Ectodermal cell (in vitro differentiated cells): ENCODE data around the gene ARHGAP12.
A peak's percentile ranks its signal among the peaks of the same experiment; 100 is the strongest.

Source experiments
- H3K27ac ChIP-seq: 2 replicates; pipeline ENCODE4 v1.7.0; 2013; ENCODE audit warnings: mild to moderate bottlenecking, low read depth, low read length; ENCODE audit not compliant: insufficient read depth, poor library complexity, severe bottlenecking
- H3K27me3 ChIP-seq: 2 replicates; pipeline ENCODE4 v1.7.0; 2013; ENCODE audit warnings: mild to moderate bottlenecking, low read length; ENCODE audit not compliant: insufficient read depth, control insufficient read depth, poor library complexity, severe bottlenecking
- H3K36me3 ChIP-seq: one replicate; pipeline ENCODE4 v1.7.0; 2013; ENCODE audit warnings: low read length; ENCODE audit not compliant: control insufficient read depth, insufficient read depth
- H3K4me1 ChIP-seq: one replicate; pipeline ENCODE4 v1.7.0; 2013; ENCODE audit warnings: low read length; ENCODE audit not compliant: control insufficient read depth, insufficient read depth
- H3K4me3 ChIP-seq: 2 replicates; pipeline ENCODE4 v1.7.0; 2013; ENCODE audit warnings: low read depth, low read length, control low read depth; ENCODE audit not compliant: insufficient read depth
- H3K9me3 ChIP-seq: 2 replicates; pipeline ENCODE4 v1.7.0; 2013; ENCODE audit warnings: mild to moderate bottlenecking, low read length, moderate library complexity; ENCODE audit not compliant: control insufficient read depth
- WGBS, 2 experiments: methylation state at CpG; one replicate each; pipeline ENCODE4 v1.1.7; 2013; ENCODE audit warnings: missing lambda C conversion rate in 2 of 2; 5-methylcytosine and 5-hydroxymethylcytosine counted together

ARHGAP12 gene

GRCh38 chr10:31926765-31927564, 1.7 kb downstream of the ARHGAP12 start:
- 15 to 16% methylated on average over 20 of the region's 22 CpGs for WGBS, 2 experiments
- no peaks in the 10 kb centered on the region for H3K9me3 ChIP-seq
- H3K4me3 ChIP-seq = peak overlapping the region; percentile 79
- peaks cover 3% of the 10 kb centered on the region for H3K4me1 ChIP-seq
- H3K27me3 ChIP-seq = peaks cover 17% of the 10 kb centered on the region
- H3K36me3 ChIP-seq = no peaks in the 10 kb centered on the region
- H3K27ac ChIP-seq = no peak overlapping the region

GRCh38 chr10:31926160-31926559, 2.5 kb downstream of the ARHGAP12 start:
- 85 to 91% methylated on average over 4 to 5 of the region's 5 CpGs for WGBS, 2 experiments
- H3K9me3 ChIP-seq = no peaks in the 10 kb centered on the region
- no peaks in the 10 kb centered on the region for H3K36me3 ChIP-seq
- peaks cover 17% of the 10 kb centered on the region for H3K27me3 ChIP-seq
- H3K4me3 ChIP-seq = no peak overlapping the region
- H3K27ac ChIP-seq = no peak overlapping the region
- peaks cover 3% of the 10 kb centered on the region for H3K4me1 ChIP-seq

GRCh38 chr10:31924833-31925232, 3.8 kb downstream of the ARHGAP12 start:
- Histone ChIP-seq H3K27me3 (peaks cover 13% of the 10 kb centered on the region), H3K27ac (no peak overlapping the region), H3K4me1 (peaks cover 3% of the 10 kb centered on the region), H3K4me3 (no peak overlapping the region), H3K36me3 (no peaks in the 10 kb centered on the region), H3K9me3 (no peaks in the 10 kb centered on the region)
- WGBS, 2 experiments = 89 to 95% methylated on average over 2 to 3 of the region's 3 CpGs

GRCh38 chr10:31923389-31923788, 5.2 kb downstream of the ARHGAP12 start:
- peaks cover 3% of the 10 kb centered on the region for H3K4me1 ChIP-seq
- WGBS, 2 experiments = 97% methylated on average over 3 of the region's 3 CpGs
- H3K36me3 ChIP-seq = no peaks in the 10 kb centered on the region
- no peaks in the 10 kb centered on the region for H3K9me3 ChIP-seq
- H3K27ac ChIP-seq = no peak overlapping the region
- no peak overlapping the region for H3K4me3 ChIP-seq
- H3K27me3 ChIP-seq = peaks cover 10% of the 10 kb centered on the region

- Histone ChIP-seq H3K36me3 (no peaks in the 10 kb centered on the region), H3K27me3 (no peaks in the 10 kb centered on the region), H3K4me3 (no peak overlapping the region), H3K4me1 (no peaks in the 10 kb centered on the region), H3K9me3 (no peaks in the 10 kb centered on the region), H3K27ac (no peak overlapping the region)
- 79 to 93% methylated on average over 4 of the region's 4 CpGs for WGBS, 2 experiments
Measured at GRCh38 chr10:31921031-31921430, 7.6 kb downstream of the ARHGAP12 start.

- no peak overlapping the region for H3K27ac ChIP-seq
- no peak overlapping the region for H3K4me3 ChIP-seq
- H3K27me3 ChIP-seq = no peaks in the 10 kb centered on the region
- no peaks in the 10 kb centered on the region for H3K36me3 ChIP-seq
- no peaks in the 10 kb centered on the region for H3K4me1 ChIP-seq
- WGBS, 2 experiments = 81 to 88% methylated on average over 1 to 2 of the region's 2 CpGs
- no peaks in the 10 kb centered on the region for H3K9me3 ChIP-seq
Measured at GRCh38 chr10:31920538-31920937, 8.1 kb downstream of the ARHGAP12 start.

- H3K4me1 ChIP-seq = no peaks in the 10 kb centered on the region
- H3K27ac ChIP-seq = no peak overlapping the region
- H3K27me3 ChIP-seq = no peaks in the 10 kb centered on the region
- WGBS, 2 experiments = 80 to 92% methylated on average over 1 to 2 of the region's 2 CpGs
- no peaks in the 10 kb centered on the region for H3K9me3 ChIP-seq
- H3K4me3 ChIP-seq = no peak overlapping the region
- H3K36me3 ChIP-seq = no peaks in the 10 kb centered on the region
Measured at GRCh38 chr10:31918671-31919409, 9.8 kb downstream of the ARHGAP12 start.

GRCh38 chr10:31914370-31914769, 14.3 kb downstream of the ARHGAP12 start:
- WGBS, 2 experiments = 92% methylated on average over 2 of the region's 2 CpGs; no CpG with 5 or more reads in 1 of the 2 experiments
- Histone ChIP-seq H3K27ac (no peak overlapping the region), H3K27me3 (no peaks in the 10 kb centered on the region), H3K36me3 (no peaks in the 10 kb centered on the region), H3K4me3 (no peak overlapping the region), H3K4me1 (no peaks in the 10 kb centered on the region), H3K9me3 (no peaks in the 10 kb centered on the region)

GRCh38 chr10:31912898-31913850, 15.5 kb downstream of the ARHGAP12 start:
- no peak overlapping the region for H3K27ac ChIP-seq
- H3K27me3 ChIP-seq = no peaks in the 10 kb centered on the region
- 83% methylated on average over 10 of the region's 10 CpGs for WGBS, 2 experiments
- no peaks in the 10 kb centered on the region for H3K4me1 ChIP-seq
- peaks cover 5% of the 10 kb centered on the region for H3K36me3 ChIP-seq
- H3K9me3 ChIP-seq = no peaks in the 10 kb centered on the region
- H3K4me3 ChIP-seq = no peak overlapping the region
